ENCODE measurements around the gene ENPEP.
"Not testable (repeated sequence)": the region's sequence is repeated elsewhere in the genome, so short reads cannot be mapped to it uniquely, and the experiment has no call there.

Gene ENPEP

GRCh38 chr4:110514889-110515479 lies 39.0 kb downstream of the ENPEP start:
- in situ Hi-C loops (cut with HindIII; ENCODE audit: low sequenced_read_pairs): loop anchor here (25.0 kb wide), 1 partner anchor 178 kb away; no protein-coding TSS in a partner anchor

DNA sequence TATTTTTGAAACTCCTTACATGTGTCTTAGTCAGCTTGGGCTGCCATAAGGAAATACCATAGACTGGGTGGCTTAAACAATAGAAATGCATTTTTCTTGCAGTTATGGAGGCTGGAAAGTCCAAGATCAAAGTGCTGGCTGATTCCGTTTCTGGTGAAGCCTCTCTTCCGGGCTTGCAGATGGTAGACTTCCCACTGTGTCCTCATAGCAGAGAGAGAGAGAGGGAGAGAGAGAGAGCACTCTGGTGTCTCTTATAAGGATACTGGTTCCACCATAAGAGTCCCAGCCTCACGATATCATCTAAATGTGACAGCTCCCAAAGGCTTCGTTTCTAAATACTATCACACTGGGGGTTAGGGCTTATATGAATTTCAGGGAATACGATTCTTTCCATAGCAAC lies 39.7 kb downstream of the ENPEP start:
- in situ Hi-C loops (cut with HindIII; ENCODE audit: low sequenced_read_pairs): loop anchor here (25.0 kb wide), 1 partner anchor 178 kb away; no protein-coding TSS in a partner anchor

GRCh38 chr4:110516106-110516922 lies 40.4 kb downstream of the ENPEP start:
- in situ Hi-C loops (cut with HindIII; ENCODE audit: low sequenced_read_pairs): loop anchor here (25.0 kb wide), 1 partner anchor 179 kb away; no protein-coding TSS in a partner anchor

DNA sequence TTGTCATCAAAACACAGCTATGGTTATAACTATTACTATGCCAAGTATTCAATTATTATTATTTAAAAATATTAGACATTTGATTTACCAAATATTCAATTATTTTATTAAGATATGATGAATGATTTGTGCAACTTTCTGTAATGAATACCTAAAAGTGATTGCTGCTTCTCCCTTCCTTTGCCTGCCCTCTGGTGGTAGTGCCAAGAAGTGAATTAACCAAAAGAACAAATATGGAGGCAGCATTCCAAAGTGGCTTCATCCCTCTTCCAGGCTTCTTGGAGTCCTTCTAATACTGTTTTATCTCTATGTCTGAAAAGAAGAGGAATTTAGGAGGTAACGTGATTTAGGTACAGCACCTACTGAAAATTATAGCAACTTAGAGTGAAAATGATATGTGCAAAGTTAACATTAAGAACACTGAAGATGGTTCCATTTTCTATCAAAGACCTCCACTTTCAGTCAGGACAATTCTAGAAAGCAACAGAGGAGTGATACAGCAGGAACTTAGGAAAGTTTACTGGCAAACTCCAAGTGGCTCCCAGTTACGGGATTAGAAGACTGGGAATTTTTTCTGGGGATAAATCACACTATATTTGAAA lies 43.0 kb downstream of the ENPEP start:
- in situ Hi-C loops (cut with HindIII; ENCODE audit: low sequenced_read_pairs): loop anchor here (25.0 kb wide), 1 partner anchor 182 kb away; no protein-coding TSS in a partner anchor

DNA sequence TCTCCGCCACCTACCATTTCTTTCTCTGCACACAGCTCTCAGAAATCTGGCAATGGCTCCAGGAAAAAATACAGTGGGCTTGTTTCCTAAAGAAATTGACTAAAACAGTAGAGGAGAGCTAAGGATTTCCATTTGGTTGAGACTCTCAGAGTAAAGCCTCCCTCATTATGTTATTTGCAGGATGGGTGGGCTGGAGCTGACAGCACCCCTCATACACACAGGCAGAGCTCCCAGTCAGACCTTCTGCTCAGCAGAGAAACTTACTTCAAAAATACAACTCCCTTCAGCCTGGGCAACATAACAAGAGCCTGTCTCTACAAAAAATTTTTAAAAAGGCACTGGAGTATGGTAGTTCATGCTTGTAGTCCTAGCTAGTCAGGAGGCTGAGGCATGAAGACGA lies 44.9 kb downstream of the ENPEP start:
- in situ Hi-C loops (cut with HindIII; ENCODE audit: low sequenced_read_pairs): loop anchor here (25.0 kb wide), 1 partner anchor 184 kb away; no protein-coding TSS in a partner anchor

DNA sequence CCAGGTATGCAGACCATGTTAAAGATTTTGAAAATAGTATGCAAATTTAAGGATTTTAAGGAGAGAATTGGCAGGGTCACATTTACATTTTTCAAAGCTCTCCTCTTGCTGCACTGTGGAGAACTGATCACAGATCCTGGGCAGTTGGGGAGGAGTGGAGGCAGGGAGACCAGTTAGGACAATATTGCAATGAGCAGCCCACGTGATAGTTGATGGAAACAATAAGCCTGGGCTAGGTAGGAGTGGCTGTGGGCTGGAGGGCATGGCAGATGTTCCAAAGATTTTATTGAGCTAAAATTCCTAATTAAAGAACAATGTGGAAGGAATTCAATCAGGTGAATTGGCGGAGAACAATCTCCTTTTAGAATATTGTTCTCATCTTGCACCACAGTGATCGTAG lies 50.6 kb downstream of the ENPEP start:
- in situ Hi-C loops (cut with HindIII; ENCODE audit: low sequenced_read_pairs): no loop called here

- in situ Hi-C loops (cut with HindIII; ENCODE audit: low sequenced_read_pairs): no loop called here
Observed at GRCh38 chr4:110527156-110527555, 51.2 kb downstream of the ENPEP start.

DNA sequence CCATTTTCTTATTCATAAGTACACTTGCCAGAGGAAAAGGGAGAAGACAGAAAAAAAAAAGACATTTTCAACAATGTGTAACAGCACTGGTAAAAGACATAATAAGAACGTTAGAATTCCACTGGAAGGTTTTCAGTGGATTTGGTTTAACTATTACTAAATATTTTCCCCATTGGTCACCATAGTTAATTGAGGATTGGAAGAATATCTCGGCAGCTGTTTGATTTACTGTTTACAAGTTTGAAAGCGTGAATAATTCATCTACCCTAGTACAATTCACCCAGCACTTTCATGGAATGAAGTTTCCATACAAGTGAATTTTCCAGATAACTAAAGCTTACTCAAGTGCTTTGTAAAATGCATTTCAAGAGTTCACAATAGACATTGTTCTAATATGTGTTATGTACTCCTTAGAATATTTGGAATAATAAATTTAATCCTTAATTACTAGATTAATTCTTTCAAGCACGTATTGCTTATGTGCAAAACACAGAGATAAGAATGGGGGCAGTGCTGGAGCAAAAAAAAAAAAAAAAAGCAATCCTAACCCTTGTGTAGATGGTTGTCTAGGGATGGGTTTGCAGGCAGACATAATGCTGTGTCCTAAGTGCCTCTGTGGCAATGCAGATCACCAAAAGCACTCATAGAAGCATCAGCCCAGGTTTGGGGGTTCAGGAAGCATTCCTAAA lies 57.1 kb downstream of the ENPEP start:
- in situ Hi-C loops (cut with HindIII; ENCODE audit: low sequenced_read_pairs): no loop called here

- in situ Hi-C loops (cut with HindIII; ENCODE audit: low sequenced_read_pairs): no loop called here
Observed at GRCh38 chr4:110533590-110533910, 57.6 kb downstream of the ENPEP start.

GRCh38 chr4:110533940-110534339 lies 58.0 kb downstream of the ENPEP start:
- in situ Hi-C loops (cut with HindIII; ENCODE audit: low sequenced_read_pairs): no loop called here

DNA sequence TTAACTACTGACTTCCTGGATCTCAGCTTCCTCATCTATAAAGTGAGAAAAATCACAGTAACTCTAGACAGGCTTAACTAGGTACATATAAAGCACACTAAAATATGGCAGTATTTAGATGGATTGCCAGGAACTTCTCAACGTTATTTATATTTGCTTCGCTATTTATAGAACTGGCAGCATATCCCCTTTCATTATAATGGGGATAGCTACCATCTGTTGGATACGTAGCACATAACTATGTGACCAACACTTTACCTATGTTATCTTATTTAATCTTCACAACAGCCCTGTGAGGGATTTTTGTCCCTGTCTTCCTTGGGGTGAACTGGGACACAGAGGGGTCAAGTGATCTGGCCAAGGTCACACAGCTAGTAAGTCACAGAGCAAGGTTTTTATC lies 64.6 kb downstream of the ENPEP start:
- in situ Hi-C loops (cut with HindIII; ENCODE audit: low sequenced_read_pairs): no loop called here

GRCh38 chr4:110540982-110541451 lies 65.1 kb downstream of the ENPEP start:
- in situ Hi-C loops (cut with HindIII; ENCODE audit: low sequenced_read_pairs): no loop called here

DNA sequence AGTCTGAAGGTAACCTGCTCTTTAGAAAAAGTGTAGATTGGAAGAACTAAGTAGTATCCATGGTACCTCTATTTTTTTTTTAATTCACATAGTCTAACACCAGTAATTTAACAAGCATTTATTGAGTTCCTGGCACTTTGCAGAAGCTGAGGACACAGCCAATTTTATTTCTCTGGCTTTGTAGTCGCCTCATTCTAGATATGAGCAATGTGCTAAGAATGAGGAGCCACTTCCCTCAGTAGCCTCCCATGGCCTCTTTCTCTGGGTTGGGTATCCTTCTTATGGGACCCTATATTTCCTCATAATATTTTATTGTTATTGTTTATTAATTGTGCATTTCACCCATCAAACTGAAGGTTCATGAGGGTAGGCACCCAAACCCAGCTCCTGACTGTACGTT lies 67.6 kb downstream of the ENPEP start:
- in situ Hi-C loops (cut with HindIII; ENCODE audit: low sequenced_read_pairs): no loop called here

- in situ Hi-C loops (cut with HindIII; ENCODE audit: low sequenced_read_pairs): no loop called here
Observed at GRCh38 chr4:110544594-110544993, 68.6 kb downstream of the ENPEP start.

DNA sequence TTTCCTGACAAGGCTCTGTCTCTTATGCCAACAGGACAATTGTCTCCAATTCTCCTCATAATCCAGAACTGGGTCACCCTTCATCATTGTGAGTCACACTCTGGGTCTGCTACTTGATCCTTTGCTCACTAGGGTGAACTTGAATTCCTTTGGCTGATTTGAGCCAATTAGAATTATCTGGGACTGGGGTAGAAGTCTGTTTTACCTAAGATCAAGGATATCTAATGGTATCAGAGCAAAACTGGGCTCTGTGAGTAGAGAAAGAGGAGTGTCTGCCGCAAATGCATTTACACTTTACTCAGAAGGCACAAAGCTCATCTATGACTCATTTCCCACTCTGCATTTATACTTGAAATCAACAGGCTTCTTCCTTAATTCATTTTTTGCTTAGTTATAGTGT lies 74.3 kb downstream of the ENPEP start:
- in situ Hi-C loops (cut with HindIII; ENCODE audit: low sequenced_read_pairs): no loop called here

GRCh38 chr4:110553197-110553596 lies 77.2 kb downstream of the ENPEP start:
- in situ Hi-C loops (cut with HindIII; ENCODE audit: low sequenced_read_pairs): no loop called here

- in situ Hi-C loops (cut with HindIII; ENCODE audit: low sequenced_read_pairs): no loop called here
Observed at GRCh38 chr4:110567214-110567613, 91.3 kb downstream of the ENPEP start.

GRCh38 chr4:110576696-110577095 lies 100.7 kb downstream of the ENPEP start:
- in situ Hi-C loops (cut with HindIII; ENCODE audit: low sequenced_read_pairs): not testable (repeated sequence)

DNA sequence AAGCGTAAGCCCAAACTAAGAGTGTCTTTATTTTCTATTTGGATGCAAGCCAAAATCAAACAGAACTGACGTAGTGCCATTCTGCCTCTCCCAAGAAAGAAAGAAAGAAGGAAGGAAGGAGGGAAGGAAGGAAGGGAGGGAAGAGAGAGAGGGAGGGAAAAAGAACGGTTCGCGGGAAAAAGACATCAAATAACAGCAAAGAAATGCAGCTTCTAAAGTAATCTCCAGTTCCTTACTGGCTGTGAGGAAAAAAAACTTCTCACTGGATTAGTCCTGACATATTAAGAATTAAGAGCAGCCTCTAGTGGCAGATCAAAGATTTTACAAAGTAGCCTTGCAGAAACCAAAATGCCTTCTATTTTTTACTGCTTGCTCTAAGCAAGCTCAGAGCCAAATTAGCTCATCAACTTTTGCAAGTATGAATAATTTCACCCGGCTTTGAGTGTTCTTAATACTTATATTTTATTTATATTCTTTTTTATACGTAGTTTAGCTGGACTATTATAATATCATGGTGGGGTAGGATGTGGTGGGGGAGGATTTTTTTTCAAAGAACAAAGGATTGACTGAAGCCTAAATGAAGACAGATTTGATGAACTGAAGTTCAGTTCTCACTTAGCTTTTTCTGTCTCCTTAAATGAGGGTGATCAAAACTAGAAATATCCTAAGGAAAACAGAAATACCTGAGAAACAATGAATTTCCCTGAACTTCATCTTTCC lies 110.3 kb downstream of the ENPEP start:
- in situ Hi-C loops (cut with HindIII; ENCODE audit: low sequenced_read_pairs): no loop called here

GRCh38 chr4:110587666-110588285 lies 111.8 kb downstream of the ENPEP start:
- in situ Hi-C loops (cut with HindIII; ENCODE audit: low sequenced_read_pairs): no loop called here
